Activated CD4-positive, CD25-positive, alpha-beta regulatory T cell treated with anti-CD3 and anti-CD28 coated beads, Interleukin-2, amount 50 U/mL, for 72 hours (primary cell): Measurements from ENCODE around the gene OSBPL8.

Experiments
- DNase-seq: peaks from one replicate; pipeline ENCODE4 v3.0.0; 2021

Gene OSBPL8

GRCh38 chr12:76457818-76458217 is 101.8 kb downstream of the OSBPL8 start:
- DNase-seq = no peak

DNA sequence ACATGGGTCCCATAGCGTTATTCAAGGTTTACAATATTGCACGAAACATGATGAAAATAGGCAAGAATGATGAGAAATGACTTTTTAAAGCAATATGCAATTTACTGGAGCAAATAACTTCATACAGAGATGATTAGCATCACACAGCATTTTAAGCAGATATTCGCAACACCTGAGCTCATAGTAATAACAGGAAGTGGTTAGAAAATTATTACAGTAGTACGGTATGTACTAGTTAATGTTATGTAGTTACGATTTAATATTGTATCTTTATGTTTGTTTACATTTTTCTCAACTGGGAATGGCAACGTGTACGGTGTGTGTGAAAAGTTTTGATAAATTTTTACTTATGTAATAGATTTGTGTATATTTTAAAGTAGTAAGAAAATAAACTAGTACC is 102.6 kb downstream of the OSBPL8 start:
- no peak for DNase-seq

DNA sequence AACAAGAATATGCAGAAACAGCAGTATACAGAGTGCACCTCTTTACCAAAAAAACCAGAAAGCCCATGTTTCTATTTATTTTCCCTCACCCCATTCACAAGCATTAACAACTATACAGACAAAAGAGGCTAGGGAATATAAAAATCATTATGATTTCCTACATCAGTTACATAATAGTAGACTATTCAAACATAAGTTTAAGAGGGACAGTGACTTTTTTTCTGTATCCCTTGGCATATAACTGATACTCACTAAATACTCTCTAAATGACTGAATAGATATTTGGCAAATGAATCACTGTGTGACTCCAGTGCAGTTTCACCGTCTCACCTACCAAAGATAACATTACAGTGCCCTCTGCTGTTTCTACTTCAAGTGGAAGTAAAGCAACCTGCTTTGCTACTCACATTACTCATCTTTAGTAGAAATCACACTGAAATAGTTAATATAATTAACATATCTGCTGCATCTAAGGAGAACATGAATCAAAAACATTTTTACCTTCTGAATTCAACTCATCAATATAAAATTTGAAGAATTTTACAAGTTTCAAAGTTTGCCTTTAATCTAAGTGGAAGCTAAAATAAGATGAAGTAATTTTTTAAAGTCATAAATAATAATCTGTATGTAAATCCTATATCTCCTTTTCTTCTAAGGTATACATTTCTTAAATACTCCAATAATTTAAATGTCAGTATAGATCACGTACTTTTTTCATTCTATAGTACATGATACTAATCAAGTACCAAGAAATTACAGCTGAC is 103.8 kb downstream of the OSBPL8 start:
- no peak for DNase-seq

DNA sequence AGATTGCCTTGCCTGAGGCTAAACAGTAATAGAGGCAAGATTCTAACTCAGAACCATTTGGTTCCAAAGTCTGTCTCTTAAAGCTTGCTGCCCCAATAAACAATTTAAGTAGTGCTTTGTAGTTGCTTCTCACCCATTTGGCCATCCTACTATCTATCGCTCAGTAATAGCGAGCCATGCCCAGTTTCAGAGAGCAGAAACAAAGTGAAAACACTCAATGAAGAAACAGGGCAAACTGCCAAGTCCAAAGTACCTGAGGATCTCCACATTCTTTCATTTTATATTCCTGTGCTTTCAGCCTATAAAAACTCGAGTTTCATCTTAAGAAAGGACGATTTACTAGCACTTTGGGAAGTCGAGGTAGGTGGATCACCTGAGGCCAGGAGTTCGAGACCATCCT is 108.0 kb downstream of the OSBPL8 start:
- DNase-seq = no peak

DNA sequence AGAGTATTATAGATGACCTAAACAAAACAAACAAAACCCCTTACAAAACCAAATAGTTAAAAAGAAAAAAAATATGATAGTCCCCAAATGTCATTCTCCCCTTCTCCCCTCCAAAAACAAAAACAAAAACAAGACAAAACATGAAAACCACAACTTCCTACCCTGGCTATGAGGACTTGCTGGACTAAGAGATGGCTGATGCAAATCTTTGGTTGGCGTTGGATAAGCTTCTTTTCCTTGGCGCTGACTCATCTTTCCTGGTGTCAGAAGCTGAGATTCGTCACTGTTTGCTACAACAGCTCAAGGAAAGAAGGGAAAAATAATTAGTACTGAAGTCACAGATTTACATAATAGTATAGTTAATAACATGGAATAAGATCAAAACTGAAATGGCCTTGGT is 108.9 kb downstream of the OSBPL8 start:
- no peak for DNase-seq

GRCh38 chr12:76449993-76450392 is 109.6 kb downstream of the OSBPL8 start:
- DNase-seq = no peak

GRCh38 chr12:76449583-76449982 is 110.0 kb downstream of the OSBPL8 start:
- DNase-seq = no peak

DNA sequence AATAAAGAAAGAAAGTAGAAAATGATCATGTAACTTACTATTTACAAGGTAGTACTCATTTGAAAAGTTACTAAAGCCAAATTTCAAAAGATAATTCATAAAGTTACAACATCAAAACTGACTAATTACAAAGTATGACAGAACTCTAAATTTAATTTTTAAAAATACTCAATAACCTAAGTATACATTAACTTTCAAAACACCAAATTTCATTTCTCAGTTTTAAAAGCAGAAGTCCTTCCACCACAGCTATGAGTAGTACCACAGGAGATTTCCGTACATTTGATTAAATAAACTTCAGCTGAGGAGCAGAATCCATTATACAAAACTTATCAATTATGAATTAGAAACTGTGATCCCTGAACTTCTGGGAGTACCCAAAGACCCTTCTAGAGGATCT is 110.6 kb downstream of the OSBPL8 start:
- DNase-seq = no peak

DNA sequence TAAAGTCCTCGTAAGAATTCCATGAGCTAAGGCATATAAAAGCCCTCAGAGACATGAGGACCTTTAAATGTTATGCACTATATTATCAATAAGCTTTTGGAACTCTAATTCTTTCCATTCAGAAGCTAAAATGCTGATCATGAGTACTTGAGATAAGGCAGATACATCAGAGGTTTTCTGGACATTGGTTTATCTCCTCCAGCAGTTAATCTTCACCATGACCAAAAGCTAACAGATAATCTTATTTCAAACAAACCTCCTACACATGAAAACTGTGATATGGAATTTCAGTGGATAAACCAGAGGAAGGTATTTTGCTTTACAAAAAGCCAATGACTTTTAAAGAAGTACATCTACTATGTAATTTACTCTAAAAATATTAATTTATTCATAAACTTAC is 113.5 kb downstream of the OSBPL8 start:
- no peak for DNase-seq

GRCh38 chr12:76445462-76445861 is 114.1 kb downstream of the OSBPL8 start:
- DNase-seq = no peak

- no peak for DNase-seq
Measured at GRCh38 chr12:76444408-76444984, 115.1 kb downstream of the OSBPL8 start.

- DNase-seq = no peak
Measured at GRCh38 chr12:76441016-76441415, 118.6 kb downstream of the OSBPL8 start.

- no peak for DNase-seq
Measured at GRCh38 chr12:76432733-76433132, 126.8 kb downstream of the OSBPL8 start.

GRCh38 chr12:76428117-76428516 is 131.5 kb downstream of the OSBPL8 start:
- DNase-seq = no peak

- no peak for DNase-seq
Measured at GRCh38 chr12:76426160-76426559, 133.4 kb downstream of the OSBPL8 start.

DNA sequence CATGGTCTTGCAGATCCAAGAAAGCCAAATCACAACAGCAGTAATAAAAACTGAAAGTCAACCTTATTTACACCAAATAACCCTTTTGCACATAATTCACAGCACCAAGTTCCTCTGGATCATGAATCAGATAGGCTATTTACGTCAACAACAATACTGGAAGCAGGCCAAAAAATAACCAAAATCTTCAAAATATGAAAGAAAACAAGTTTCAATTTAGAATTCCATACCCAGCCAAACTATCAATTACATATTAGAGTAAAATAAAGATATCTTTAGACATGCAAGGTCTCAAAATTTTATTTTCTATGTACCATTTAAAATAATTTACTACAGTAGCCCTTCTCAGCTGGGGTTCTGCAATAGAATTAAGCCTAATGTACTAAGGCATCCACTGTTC is 134.6 kb downstream of the OSBPL8 start:
- no peak for DNase-seq

DNA sequence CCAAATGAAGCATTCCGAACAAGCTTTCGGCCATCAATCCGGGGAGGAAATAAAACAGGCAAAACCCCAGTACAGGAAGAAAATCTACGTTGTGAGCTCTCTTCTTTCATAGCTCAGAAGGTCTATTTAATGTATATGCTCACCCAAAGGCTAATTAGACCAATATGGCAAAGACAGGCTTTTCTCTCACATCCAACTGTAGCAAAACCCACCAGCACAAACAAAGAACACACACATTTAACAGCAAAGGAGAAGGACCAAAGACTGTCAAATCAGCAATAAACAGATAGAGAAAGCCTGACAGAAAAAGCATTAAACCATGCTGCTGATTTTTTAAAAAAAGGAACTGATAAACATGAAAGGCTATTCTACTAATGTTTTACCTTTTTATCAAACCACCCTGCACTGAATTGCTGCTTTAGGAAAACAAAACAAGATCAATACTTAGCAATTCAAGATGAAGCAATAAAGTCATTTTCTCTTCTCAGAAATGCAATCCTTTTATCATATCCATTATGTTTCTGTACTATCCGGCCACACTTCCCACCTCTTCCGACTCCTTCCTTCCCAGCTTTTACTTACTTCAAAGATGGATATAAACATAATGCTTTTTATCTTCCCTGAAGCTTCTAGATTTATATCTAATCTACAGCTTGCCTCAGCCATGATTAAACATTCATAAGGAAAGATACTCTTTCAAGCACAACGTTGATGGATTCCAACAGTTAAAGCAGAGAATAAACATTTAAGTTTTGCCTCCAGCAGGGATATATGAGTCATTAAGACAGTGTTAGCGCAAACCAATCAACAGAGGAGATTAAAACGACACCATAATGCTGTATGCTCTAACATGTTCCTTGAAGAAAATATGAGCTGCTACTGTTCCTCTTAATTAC is 136.8 kb downstream of the OSBPL8 start:
- DNase-seq = no peak

- DNase-seq = no peak
Measured at GRCh38 chr12:76422154-76422542, 137.4 kb downstream of the OSBPL8 start.

DNA sequence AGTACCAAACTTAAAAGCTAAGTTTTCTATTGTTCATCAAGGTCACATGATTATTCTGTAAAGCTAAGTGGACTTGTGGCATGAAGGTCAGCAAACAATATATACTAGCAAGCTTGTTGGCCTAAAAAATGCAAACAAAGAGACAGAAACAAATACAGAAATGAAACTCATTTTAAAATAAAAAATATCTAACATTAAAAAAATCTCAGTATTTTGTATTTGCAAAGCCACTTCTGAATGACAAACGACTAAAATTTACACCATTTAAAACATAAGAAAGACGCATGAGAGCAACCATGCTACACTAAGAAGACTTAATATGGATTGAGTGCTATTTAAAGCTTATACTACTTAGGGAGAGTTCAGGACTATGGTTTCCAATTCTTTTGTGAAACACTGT is 138.5 kb downstream of the OSBPL8 start:
- DNase-seq = no peak

DNA sequence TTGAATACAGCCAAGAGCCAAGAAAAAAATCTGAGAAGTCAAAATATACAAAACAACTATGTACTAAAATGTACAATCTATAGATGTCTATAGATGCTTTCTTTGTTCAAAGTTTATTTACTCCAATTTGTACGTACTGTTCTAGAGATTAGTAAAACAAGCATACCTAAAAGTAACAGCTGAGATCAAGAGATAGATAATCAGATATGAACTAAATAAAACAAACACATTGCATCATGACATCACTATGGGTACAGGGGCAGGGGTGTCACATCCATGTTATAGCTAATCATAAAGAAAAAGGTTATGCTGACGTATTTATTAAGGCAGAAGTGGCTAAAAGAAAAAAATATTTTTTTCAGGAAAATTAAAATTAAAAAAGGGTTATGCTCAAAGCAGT is 139.3 kb downstream of the OSBPL8 start:
- DNase-seq = no peak

DNA sequence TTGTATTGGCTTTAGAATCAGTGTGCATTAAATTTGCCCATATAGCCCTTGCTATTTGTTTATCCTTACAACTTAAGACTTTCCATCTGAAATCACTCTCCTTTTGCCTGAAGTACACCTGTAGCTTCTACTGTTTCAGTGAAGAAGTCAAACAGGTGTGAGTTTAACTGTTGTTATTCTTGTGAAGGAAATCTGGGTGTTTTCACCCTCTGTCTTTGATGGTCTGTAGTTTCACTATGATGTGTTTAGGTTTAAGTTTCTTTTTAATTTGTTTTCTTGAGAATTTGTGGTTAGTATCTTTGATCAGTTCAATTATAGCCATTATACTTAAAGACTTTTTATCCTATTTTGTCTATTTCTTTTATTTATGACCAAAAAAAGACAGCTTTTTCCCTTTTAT is 142.5 kb downstream of the OSBPL8 start:
- DNase-seq = no peak

DNA sequence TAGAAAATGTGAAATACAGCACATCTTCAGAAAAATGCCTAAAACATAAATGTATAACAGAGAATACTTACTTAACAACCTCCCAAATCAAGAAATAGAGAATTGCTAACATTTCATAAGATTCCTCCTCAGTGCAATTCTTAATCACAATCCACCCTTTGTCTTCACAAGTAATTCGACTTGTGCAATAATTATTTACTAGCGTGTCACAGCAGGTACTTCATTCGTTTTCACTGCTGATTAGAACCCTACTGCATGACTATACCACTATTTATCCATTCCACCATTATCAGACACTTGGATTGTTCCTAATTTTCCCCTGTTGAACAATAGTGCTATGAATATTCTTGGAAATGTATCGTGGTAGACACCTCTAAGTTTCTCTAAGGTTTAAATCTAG is 146.4 kb downstream of the OSBPL8 start:
- DNase-seq = no peak

DNA sequence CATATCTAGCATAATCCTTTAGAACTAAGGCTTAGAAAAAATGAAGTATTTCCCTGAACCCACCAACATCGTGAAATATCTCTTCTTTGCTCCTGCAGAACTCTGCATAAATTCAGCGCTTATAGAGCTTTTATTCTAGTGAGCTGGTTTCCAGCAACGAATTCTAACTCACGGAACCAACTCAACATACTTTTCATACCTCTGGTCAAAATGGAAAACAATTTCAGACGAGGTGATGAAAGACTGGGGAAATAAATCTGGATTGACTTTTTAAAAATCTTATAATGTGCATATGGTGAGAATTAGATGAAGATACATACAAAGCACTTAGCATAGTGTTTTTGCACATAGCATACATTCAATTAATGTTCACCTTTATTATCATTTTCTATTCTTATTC is 148.8 kb downstream of the OSBPL8 start:
- no peak for DNase-seq

- no peak for DNase-seq
Measured at GRCh38 chr12:76410371-76410770, 149.2 kb downstream of the OSBPL8 start.
